Hippocampal formation (tissue), 2 donors: ENCODE data around the gene HSPA1B.

Experiments used
- DNase-seq, 2 donors: peaks; one replicate each; lab custom pipeline; 2025; lab: John Stamatoyannopoulos, UW

Gene HSPA1B

GRCh38 chr6:31878726-31879125 lies 51.2 kb downstream of the HSPA1B start, which contains the start of gene SLC44A4:
TSS of gene SLC44A4 (minus strand) at chr6:31878997. CDS start at chr6:31878980, 17 bp downstream.
- no peak for DNase-seq

- no peak for DNase-seq
Observed at GRCh38 chr6:31879143-31879542, 51.6 kb downstream of the HSPA1B start.
